ENCODE measurements around the gene STXBP1. TPM values are rescaled to one million over a fixed set of nuclear protein-coding genes. Genes with fewer than 3 reads are reported as not detected.

STXBP1 gene
- total RNA-seq, 6 donors from 2014 or later, result 44.6 to 124 (median 76.1) TPM

DNA sequence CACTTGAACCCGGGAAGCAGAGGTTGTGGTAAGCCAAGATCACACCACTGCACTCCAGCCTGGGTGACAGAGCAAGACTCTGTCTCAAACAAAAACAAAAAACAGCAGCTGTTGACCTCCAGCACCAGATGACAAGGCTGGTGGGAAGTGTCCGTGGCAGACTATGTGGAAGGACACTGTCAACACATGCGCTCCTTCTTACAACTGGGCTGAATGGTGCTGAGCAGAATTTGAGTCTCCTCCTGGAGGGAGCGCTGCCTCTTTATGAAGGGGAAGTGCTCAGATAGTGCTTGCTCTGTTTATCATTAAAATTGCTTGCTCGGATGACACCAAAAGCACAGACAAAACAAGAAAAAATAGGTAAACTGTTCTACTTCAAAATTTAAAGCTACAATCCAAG, 85.5 kb downstream of the STXBP1 start:
- DNase-seq, result no peak
- no peaks in the 10 kb centered on the region for H3K27me3 ChIP-seq
- ATAC-seq (ENCODE audit: low FRiP score in 2 of 2), result no peak
- peaks cover 0 to 12% (median 6%) of the 10 kb centered on the region in 4 donors for H3K4me1 ChIP-seq
- TF ChIP-seq POLR2A (IDR thresholded peaks at IDR 0.05), result no peak
- TF ChIP-seq, protein P1, sequence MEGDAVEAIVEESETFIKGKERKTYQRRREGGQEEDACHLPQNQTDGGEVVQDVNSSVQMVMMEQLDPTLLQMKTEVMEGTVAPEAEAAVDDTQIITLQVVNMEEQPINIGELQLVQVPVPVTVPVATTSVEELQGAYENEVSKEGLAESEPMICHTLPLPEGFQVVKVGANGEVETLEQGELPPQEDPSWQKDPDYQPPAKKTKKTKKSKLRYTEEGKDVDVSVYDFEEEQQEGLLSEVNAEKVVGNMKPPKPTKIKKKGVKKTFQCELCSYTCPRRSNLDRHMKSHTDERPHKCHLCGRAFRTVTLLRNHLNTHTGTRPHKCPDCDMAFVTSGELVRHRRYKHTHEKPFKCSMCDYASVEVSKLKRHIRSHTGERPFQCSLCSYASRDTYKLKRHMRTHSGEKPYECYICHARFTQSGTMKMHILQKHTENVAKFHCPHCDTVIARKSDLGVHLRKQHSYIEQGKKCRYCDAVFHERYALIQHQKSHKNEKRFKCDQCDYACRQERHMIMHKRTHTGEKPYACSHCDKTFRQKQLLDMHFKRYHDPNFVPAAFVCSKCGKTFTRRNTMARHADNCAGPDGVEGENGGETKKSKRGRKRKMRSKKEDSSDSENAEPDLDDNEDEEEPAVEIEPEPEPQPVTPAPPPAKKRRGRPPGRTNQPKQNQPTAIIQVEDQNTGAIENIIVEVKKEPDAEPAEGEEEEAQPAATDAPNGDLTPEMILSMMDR (IDR thresholded peaks at IDR 0.05), result no peak
- no peak for TF ChIP-seq EP300 (IDR thresholded peaks at IDR 0.05)
- H3K36me3 ChIP-seq, result no peaks in the 10 kb centered on the region
- H3K27ac ChIP-seq, result no peak overlapping the region
- 77 to 82% methylated on average over 5 of the region's 5 CpGs for WGBS, 2 donors
- H3K9me3 ChIP-seq, result no peaks in the 10 kb centered on the region
- H3K4me3 ChIP-seq, result no peak overlapping the region

DNA sequence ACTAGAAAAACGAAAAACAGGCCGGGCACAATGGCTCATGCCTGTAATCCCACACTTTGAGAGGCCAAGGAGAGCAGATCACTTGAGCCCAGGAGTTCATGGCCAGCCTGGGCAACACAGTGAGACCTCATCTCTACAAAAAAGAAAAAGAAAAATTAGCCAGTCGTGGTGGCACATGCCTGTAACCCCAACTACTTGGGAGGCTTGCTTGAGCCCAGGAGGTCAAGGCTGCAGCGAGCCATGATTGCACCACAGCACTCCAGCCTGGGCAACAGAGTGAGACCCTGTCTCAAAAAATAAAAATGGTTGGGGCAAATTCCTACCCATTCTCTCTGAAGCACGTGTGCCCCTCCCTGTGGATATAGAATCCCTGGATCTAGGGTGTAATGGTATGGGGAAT, 86.3 kb downstream of the STXBP1 start:
- H3K4me1 ChIP-seq, result peaks cover 0 to 12% (median 6%) of the 10 kb centered on the region in 4 donors
- H3K27ac ChIP-seq, result peak overlapping the region; percentile 76 to 89 (median 81)
- WGBS, 2 donors, result 93 to 97% methylated on average over 5 of the region's 5 CpGs
- no peak for ATAC-seq (ENCODE audit: low FRiP score in 2 of 2)
- no peak for TF ChIP-seq POLR2A (IDR thresholded peaks at IDR 0.05)
- TF ChIP-seq, protein P1 (IDR thresholded peaks at IDR 0.05), result no peak
- TF ChIP-seq POLR2AphosphoS5 (IDR thresholded peaks at IDR 0.05), result no peak
- no peak for TF ChIP-seq EP300 (IDR thresholded peaks at IDR 0.05)
- DNase-seq, result no peak
- H3K36me3 ChIP-seq, result no peaks in the 10 kb centered on the region
- H3K4me3 ChIP-seq, result no peak overlapping the region
- no peaks in the 10 kb centered on the region for H3K27me3 ChIP-seq
- no peaks in the 10 kb centered on the region for H3K9me3 ChIP-seq

DNA sequence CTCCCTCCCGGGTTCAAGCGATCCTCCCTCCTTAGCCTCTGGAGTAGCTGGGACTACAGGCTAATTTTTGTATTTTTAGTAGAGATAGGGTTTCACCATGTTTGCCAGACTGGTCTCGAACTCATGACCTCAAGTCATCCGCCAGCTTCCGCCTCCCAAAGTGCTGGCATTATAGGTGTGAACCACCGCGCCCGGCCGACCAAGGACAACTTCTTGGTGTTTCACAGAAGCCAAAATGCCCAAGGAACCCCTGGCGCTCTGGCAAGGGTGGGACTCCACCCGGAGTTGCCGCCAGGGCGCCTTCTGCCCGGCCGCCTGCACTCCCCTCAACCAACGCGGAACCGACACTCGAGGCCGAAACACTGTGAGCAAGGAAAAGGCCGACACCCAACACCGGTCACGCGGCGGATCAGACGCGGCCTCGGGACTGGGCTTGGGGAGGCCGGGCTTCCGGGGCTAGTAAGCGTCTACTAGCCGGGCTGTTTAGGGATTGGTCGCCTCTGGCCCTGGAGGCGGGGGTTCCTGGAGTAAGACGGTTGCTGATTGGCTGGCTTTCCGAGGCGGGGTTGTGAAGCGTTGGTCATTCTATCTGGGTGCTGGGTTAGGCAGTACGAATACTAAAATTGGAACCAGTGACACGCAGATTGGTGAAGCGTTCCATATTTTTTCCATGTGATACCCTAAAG, 87.1 kb downstream of the STXBP1 start:
- TF ChIP-seq EP300 (IDR thresholded peaks at IDR 0.05), result no peak
- peak in 2 of 4 donors; percentile 33 to 78 for TF ChIP-seq POLR2A (IDR thresholded peaks at IDR 0.05)
- TF ChIP-seq, protein P1 (IDR thresholded peaks at IDR 0.05), result peak; percentile 15 to 81 (median 50)
- peak; percentile 59 to 81 for TF ChIP-seq POLR2AphosphoS5 (IDR thresholded peaks at IDR 0.05)
- DNase-seq (peak; percentile 96 to 99), ATAC-seq (ENCODE audit: low FRiP score in 2 of 2) (peak; percentile 97 to 99)
- peak overlapping the region in 3 of 4 donors; percentile 28 to 35 (median 33) for H3K4me3 ChIP-seq
- H3K27ac ChIP-seq, result peak overlapping the region; percentile 76 to 89 (median 81)
- H3K27me3 ChIP-seq, result no peaks in the 10 kb centered on the region
- no peaks in the 10 kb centered on the region for H3K9me3 ChIP-seq
- WGBS, 2 donors, result 17 to 28% methylated on average over 17 to 32 of the region's 41 CpGs
- H3K36me3 ChIP-seq, result no peaks in the 10 kb centered on the region
- H3K4me1 ChIP-seq, result peaks cover 0 to 12% (median 6%) of the 10 kb centered on the region in 4 donors

DNA sequence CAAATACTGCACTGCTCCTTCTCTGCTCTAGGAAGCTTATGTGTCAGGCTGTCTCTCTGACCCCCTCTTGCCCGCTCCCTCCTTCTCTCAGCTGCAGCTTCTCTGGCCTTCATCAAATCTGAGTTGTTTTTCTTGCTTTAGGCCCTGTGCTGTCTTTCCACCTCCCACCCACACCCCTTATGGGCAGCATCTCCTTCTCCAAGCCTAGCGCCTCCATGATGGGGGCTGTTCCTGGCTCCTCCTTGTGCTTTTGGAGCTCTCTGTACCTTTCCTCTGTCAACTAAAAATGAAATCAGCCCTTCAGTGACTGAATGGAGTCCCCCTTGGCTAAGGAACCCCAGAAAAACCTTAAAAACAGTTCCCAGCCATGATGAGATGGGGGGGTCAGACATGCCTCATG, 88.1 kb downstream of the STXBP1 start:
- TF ChIP-seq POLR2A (IDR thresholded peaks at IDR 0.05), result no peak
- TF ChIP-seq EP300 (IDR thresholded peaks at IDR 0.05), result no peak
- no peak for TF ChIP-seq POLR2AphosphoS5 (IDR thresholded peaks at IDR 0.05)
- TF ChIP-seq, protein P1 (IDR thresholded peaks at IDR 0.05), result no peak
- no peak for ATAC-seq (ENCODE audit: low FRiP score in 2 of 2)
- H3K36me3 ChIP-seq, result no peaks in the 10 kb centered on the region
- peaks cover 0 to 12% (median 6%) of the 10 kb centered on the region in 4 donors for H3K4me1 ChIP-seq
- whole genome bisulfite sequencing, 2 donors, result 94 to 95% methylated on average over 2 of the region's 2 CpGs
- no peak for DNase-seq
- H3K9me3 ChIP-seq, result no peaks in the 10 kb centered on the region
- H3K27ac ChIP-seq, result peak overlapping the region in 3 of 4 donors; percentile 64 to 89 (median 86)
- no peak overlapping the region for H3K4me3 ChIP-seq
- H3K27me3 ChIP-seq, result no peaks in the 10 kb centered on the region
